Spinal cord (tissue), 10 donors: ENCODE results near the gene DYNC1H1. TPM values are rescaled to one million over a fixed set of nuclear protein-coding genes. Genes with fewer than 3 reads are reported as not detected.
A peak's percentile ranks its signal among the peaks of the same experiment; 100 is the strongest.
"Not testable (repeated sequence)": the region's sequence is repeated elsewhere in the genome, so short reads cannot be mapped to it uniquely, and the experiment has no call there.

Source experiments
- DNase-seq, 6 donors: peaks; one replicate each; pipeline versions ENCODE4 v3.0.0 to v3.0.0-alpha.2; 2013 to 2015; ENCODE audit warnings: low spot score in 6 of 6, low read depth in 4 of 6
- H3K27ac ChIP-seq: one replicate; pipeline ENCODE4 v1.5.1; 2013; ENCODE audit warnings: low read depth, low read length, control low read depth
- H3K27me3 ChIP-seq: one replicate; pipeline ENCODE4 v1.6.1; 2013; ENCODE audit warnings: low read length; ENCODE audit not compliant: control insufficient read depth, insufficient read depth
- H3K36me3 ChIP-seq: one replicate; pipeline ENCODE4 v1.6.1; 2013; ENCODE audit warnings: low read length; ENCODE audit not compliant: control insufficient read depth, insufficient read depth
- H3K4me1 ChIP-seq: one replicate; pipeline ENCODE4 v1.6.1; 2013; ENCODE audit warnings: low read length; ENCODE audit not compliant: control insufficient read depth, insufficient read depth
- H3K4me3 ChIP-seq: one replicate; pipeline ENCODE4 v1.5.1; 2013; ENCODE audit warnings: low read depth, low read length, control low read depth
- H3K9me3 ChIP-seq: one replicate; pipeline ENCODE4 v1.6.1; 2013; ENCODE audit warnings: low read length; ENCODE audit not compliant: control insufficient read depth, insufficient read depth
- WGBS: methylation state at CpG from one replicate; pipeline ENCODE4 v1.1.5; 2013; ENCODE audit warnings: missing lambda C conversion rate; ENCODE audit not compliant: insufficient coverage; 5-methylcytosine and 5-hydroxymethylcytosine counted together
- polyA plus RNA-seq, 2 donors: library from polyadenylated mRNA; unstranded; fragments of 120-200 nt; gene quantifications; one replicate each; pipeline ENCODE4 v1.2.1, GENCODE V29; 2013; ENCODE audit not compliant: insufficient read length in 2 of 2
- total RNA-seq, 2 donors: library from RNA; depleted of rRNA in 1 of 2; stranded (reverse); fragments of 120-200 nt in 1 of 2; fragments of >200 nt in 1 of 2; gene quantifications; one replicate each; pipeline versions ENCODE4 v1.2.3 to v1.2.4, GENCODE V29; 2013 to 2014
- donor health status: healthy.

The DYNC1H1 gene
- total and polyA plus RNA-seq, 4 donors = 534 to 818 (median 636) TPM

- no peak overlapping the region for H3K4me3 ChIP-seq
- H3K27ac ChIP-seq = no peak overlapping the region
- peaks cover 44% of the 10 kb centered on the region for H3K36me3 ChIP-seq
- H3K9me3 ChIP-seq = no peaks in the 10 kb centered on the region
- DNase-seq = no peak
- H3K27me3 ChIP-seq = no peaks in the 10 kb centered on the region
- WGBS = 87% methylated on average over 12 of the region's 14 CpGs
- H3K4me1 ChIP-seq = peaks cover 10% of the 10 kb centered on the region
These were observed 116.1 kb downstream of the DYNC1H1 start for GRCh38 chr14:102080183-102081080.

GRCh38 chr14:102081231-102082080 lies 117.1 kb downstream of the DYNC1H1 start:
- Histone ChIP-seq H3K27me3 (no peaks in the 10 kb centered on the region), H3K27ac (no peak overlapping the region), H3K36me3 (peaks cover 47% of the 10 kb centered on the region), H3K4me1 (peaks cover 12% of the 10 kb centered on the region), H3K9me3 (no peaks in the 10 kb centered on the region), H3K4me3 (no peak overlapping the region)
- DNase-seq = no peak
- 98% methylated on average over 6 of the region's 7 CpGs for WGBS

DNA sequence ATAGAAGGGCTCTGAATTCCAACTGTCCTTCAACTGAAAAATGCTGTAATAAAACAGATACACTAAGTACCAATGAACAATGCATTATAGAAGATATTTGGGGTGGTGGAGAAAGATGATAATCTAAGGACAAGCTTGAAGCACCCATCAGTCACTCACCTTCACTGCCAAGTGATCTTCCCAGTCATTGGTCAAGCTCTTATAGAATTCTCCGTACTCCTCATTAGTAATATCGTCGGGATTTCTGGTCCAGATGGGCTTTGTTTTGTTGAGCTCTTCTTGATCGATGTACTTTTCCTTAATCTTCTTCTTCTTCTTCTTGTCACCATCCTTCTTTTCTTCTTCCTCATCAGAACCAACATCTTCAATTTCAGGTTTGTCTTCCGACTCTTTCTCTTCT lies 120.1 kb downstream of the DYNC1H1 start:
- not testable (repeated sequence) for DNase-seq, H3K4me3 ChIP-seq, H3K27ac ChIP-seq, H3K27me3 ChIP-seq, H3K9me3 ChIP-seq
- 100% methylated on average over 5 of the region's 5 CpGs for WGBS
- Histone ChIP-seq H3K4me1 (peaks cover 29% of the 10 kb centered on the region), H3K36me3 (peaks cover 31% of the 10 kb centered on the region)

DNA sequence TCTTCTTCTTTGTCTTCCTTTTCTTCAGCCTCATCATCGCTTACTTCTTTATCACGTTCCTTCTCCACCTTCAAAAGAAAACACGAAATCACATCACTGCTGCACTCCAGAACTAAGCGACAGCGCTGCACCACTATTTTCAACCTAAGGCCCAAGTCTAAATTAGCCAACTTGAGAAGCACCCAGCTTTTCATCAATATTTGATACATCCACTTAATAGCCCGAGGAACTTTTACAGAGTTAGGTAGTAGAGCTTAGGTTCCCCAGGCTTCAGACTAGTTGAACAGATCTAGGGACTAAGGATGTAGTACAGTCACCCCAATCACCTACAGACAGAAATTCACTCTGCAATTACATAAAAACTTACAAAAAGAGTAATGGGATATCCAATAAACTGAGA lies 120.6 kb downstream of the DYNC1H1 start:
- Histone ChIP-seq H3K27ac (no peak overlapping the region), H3K4me3 (no peak overlapping the region), H3K4me1 (peaks cover 29% of the 10 kb centered on the region), H3K9me3 (no peaks in the 10 kb centered on the region), H3K36me3 (peaks cover 29% of the 10 kb centered on the region), H3K27me3 (no peaks in the 10 kb centered on the region)
- no peak for DNase-seq
- WGBS = 93% methylated on average over 3 of the region's 6 CpGs

DNA sequence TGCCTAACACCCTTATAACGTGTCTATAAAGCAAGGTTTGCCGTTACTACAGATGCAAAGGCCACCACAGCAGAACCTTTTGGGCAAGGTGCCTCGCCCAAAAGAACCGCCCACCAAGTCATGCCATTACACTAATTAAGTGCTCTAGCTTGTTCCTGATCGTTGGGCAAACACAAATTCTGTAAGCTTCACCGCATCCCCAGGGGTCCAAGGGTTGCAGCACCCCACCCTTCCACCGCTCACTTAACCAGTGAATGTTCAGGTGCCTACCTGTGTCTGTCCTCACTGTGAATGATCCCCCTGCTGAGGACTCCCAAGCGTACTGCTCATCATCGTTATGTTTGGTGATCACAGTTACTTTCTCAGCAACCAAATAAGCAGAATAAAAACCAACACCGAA lies 121.1 kb downstream of the DYNC1H1 start:
- 32% methylated on average over 9 of the region's 10 CpGs for WGBS
- Histone ChIP-seq H3K4me3 (peak overlapping the region; percentile 72), H3K27ac (no peak overlapping the region), H3K4me1 (peaks cover 29% of the 10 kb centered on the region), H3K9me3 (no peaks in the 10 kb centered on the region), H3K36me3 (peaks cover 28% of the 10 kb centered on the region), H3K27me3 (no peaks in the 10 kb centered on the region)
- DNase-seq = no peak

DNA sequence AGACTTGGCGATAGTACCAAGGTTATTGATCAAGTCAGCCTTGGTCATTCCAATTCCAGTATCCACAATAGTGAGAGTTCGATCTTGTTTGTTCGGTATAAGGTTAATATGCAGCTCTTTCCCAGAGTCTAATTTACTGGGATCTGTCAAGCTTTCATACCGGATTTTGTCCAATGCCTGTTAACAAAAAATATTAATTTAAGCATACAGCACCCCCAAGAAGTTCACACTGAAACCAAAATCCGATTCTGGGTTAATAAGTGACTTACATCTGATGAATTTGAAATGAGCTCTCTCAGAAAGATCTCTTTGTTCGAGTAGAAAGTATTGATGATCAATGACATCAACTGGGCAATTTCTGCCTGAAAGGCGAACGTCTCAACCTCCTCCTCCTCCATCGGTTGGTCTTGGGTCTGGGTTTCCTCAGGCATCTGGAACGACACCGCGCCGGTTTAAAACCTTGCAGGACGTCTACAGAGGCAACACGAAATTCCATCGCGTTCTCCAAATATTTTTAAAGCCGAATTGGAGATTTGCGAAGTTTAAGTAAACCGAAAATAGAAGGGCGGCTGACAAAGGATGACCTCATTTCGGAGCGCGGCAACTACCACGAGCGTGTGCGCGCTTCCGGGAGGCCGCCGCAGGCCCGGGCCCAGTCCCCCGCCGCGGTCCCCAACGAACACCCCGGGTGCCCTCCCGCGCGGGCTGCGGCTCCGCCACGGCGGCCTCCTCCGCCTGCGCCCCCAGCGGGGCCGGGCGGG lies 121.8 kb downstream of the DYNC1H1 start:
- Histone ChIP-seq H3K9me3 (no peaks in the 10 kb centered on the region), H3K4me1 (peaks cover 29% of the 10 kb centered on the region), H3K4me3 (peak overlapping the region; percentile 72), H3K27ac (peak overlapping the region; percentile 92), H3K36me3 (peaks cover 24% of the 10 kb centered on the region), H3K27me3 (no peaks in the 10 kb centered on the region)
- WGBS = under 1% methylated on average over 41 of the region's 49 CpGs
- peak in 3 of 6 donors; percentile 45 to 76 (median 64) for DNase-seq

DNA sequence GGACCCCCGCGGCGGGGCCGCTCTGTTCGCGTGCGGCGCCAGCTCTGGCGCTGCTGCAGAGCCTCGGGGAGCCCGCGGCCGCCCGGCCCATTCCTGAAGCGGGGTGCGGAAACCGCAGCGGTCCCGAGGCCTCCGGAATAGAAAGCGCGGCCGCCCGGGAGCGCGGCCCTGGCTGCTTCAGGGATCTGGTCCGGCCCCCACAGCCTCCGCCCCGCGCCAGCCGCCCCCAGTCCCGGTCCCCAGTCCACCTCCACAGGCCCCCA lies 122.3 kb downstream of the DYNC1H1 start:
- H3K27ac ChIP-seq = peak overlapping the region; percentile 92
- H3K9me3 ChIP-seq = no peaks in the 10 kb centered on the region
- H3K36me3 ChIP-seq = peaks cover 23% of the 10 kb centered on the region
- 0% methylated on average over 32 of the region's 32 CpGs for WGBS
- peaks cover 29% of the 10 kb centered on the region for H3K4me1 ChIP-seq
- H3K27me3 ChIP-seq = no peaks in the 10 kb centered on the region
- no peak for DNase-seq
- H3K4me3 ChIP-seq = peak overlapping the region; percentile 72

DNA sequence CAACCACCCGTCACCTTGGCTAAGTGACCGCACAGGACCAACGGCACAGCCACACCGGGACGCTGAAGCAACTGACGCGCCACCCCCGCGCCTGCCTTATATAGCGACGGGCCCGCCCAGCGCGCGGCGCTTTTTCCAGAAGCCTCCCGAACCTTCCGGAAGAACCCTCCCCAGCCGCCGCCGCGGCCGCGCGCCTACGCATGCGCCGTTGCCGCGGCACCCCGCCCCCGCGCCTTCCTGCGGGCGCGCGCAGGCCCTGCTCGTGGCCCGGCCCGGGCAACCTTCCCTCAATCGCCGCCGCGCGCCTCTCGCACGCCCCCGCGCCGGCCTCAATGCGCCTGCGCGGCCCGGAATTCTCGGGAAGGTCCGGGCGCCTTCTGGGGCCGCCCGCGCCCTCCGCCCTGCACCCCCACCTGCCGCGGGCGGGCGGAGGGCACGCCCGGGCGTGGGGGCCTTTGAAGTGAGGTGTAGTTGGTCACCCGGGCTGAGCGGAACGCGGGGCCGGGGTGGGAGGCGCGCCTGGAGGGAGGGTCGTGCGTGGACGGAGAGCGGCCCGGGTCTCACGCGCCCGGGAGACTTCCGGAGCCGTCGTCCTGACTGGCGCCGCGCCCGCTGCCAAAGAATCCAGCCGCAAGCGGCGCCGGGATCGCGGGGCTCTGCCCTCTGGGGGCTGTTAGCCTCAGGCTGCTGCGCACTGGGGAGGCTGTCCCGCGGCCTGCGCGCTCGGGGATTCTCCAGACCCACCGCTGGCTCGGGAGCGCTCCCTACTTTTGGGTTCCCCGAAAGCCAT lies 122.8 kb downstream of the DYNC1H1 start, which contains the start of gene HSP90AA1:
Gene HSP90AA1, minus strand, starts transcription at position 73 of the 790 bp plus-strand sequence. CDS start 666 bp downstream, outside the sequence.
- Histone ChIP-seq H3K27ac (peak within 1 kb of the TSS; percentile 99), H3K36me3 (peaks cover 23% of the 10 kb centered on the region), H3K27me3 (no peaks in the 10 kb centered on the region), H3K4me3 (peak within 1 kb of the TSS; percentile 72), H3K9me3 (no peaks in the 10 kb centered on the region), H3K4me1 (peaks cover 29% of the 10 kb centered on the region)
- under 1% methylated on average over 106 of the region's 106 CpGs for whole genome bisulfite sequencing
- DNase-seq = peak in 5 of 6 donors; percentile 84 to 98 (median 89)

- Histone ChIP-seq H3K4me3 (peak overlapping the region; percentile 59), H3K27ac (peak overlapping the region; percentile 99), H3K4me1 (peaks cover 25% of the 10 kb centered on the region), H3K9me3 (no peaks in the 10 kb centered on the region), H3K27me3 (no peaks in the 10 kb centered on the region), H3K36me3 (peaks cover 20% of the 10 kb centered on the region)
- 0% methylated on average over 1 of the region's 11 CpGs for WGBS
- DNase-seq = no peak
These were observed 123.3 kb downstream of the DYNC1H1 start for GRCh38 chr14:102087762-102088011.
